Measurements from ENCODE around the gene BBOF1.

DNA sequence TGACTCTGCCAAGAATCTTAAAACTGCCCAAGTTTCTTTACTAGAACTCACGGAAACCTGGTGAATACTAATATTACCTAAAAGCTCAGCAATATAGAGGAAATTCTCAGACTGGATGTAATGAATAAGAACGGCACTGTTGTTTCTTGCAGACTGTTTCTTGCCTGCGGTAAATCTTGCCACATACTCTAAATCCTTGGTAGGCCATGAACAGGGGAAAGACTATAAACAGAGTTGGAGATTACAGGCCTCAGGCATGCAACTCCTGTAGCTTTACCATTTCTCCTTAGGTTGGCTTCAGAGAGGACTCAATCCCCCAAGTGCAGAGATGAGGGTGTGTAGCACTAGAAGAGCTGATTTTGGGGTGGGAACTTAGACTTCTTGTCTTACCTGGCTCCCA lies 64.0 kb downstream of the BBOF1 start:
- no peak for TF ChIP-seq CTCF (IDR thresholded peaks at IDR 0.05 in 8 of 11, conservative IDR thresholded peaks at IDR 0.05 in 3 of 11)
- TF ChIP-seq POLR2A (IDR thresholded peaks at IDR 0.05): no peak

Measured in spleen (tissue), 7 donors.